Mammary epithelial cell (primary cell): ENCODE measurements around the gene OR1A2.
"Not testable (repeated sequence)": the region's sequence is repeated elsewhere in the genome, so short reads cannot be mapped to it uniquely, and the experiment has no call there.

Experiments
- CTCF ChIP-seq, 2 donors: IDR thresholded peaks in 1 of 2; conservative IDR thresholded peaks in 1 of 2; 2 replicates each; pipeline ENCODE4 v1.5.1; 2011 to 2012; ENCODE audit warnings: inconsistent platforms in 2 of 2, low read length in 2 of 2, mild to moderate bottlenecking in 2 of 2, control low read depth in 1 of 2, low read depth in 1 of 2; ENCODE audit not compliant: insufficient read depth in 1 of 2; ENCODE audit errors: extremely low read depth in 1 of 2
- EZH2 ChIP-seq: IDR thresholded peaks from 2 replicates; pipeline ENCODE4 v1.6.1; 2012; ENCODE audit warnings: low read length, inconsistent platforms, borderline replicate concordance

GRCh38 chr17:3219978-3220377 is 22.7 kb downstream of the OR1A2 start:
- TF ChIP-seq CTCF (conservative IDR thresholded peaks at IDR 0.05 in 1 of 2, IDR thresholded peaks at IDR 0.05 in 1 of 2; ENCODE audit: extremely low read depth in 1 of 2, insufficient read depth in 1 of 2, low read depth in 1 of 2, low read length in 2 of 2); EZH2: not testable (repeated sequence)
